Natural killer cell (primary cell): ENCODE measurements around the gene CHAD. TPM values are rescaled to one million over a fixed set of nuclear protein-coding genes. Genes with fewer than 3 reads are reported as not detected.

Experiments used
- ATAC-seq, 3 donors: fragments of 150-1000 bp in 2 of 3; fragments of 200-7000 bp in 1 of 3; cut with Tn5 transposase; 1 replicate in 1 of 3; 2 replicates in 2 of 3; pipeline ENCODE4 v1.10.0; 2021; ENCODE audit warnings: mild to moderate bottlenecking in 2 of 3, moderate library complexity in 2 of 3
- DNase-seq, 2 donors: peaks; one replicate each; pipeline versions ENCODE4 v3.0.0 to v3.0.0-alpha.2; 2013 to 2021; ENCODE audit warnings: mixed read lengths in 1 of 2
- H3K27ac ChIP-seq: one replicate; pipeline ENCODE4 v1.5.1; 2013; ENCODE audit warnings: mild to moderate bottlenecking, low read length
- H3K27me3 ChIP-seq: one replicate; pipeline ENCODE4 v1.6.1; 2013; ENCODE audit warnings: low read length; ENCODE audit not compliant: control insufficient read depth, insufficient read depth
- H3K36me3 ChIP-seq: one replicate; pipeline ENCODE4 v1.6.1; 2013; ENCODE audit warnings: low read length; ENCODE audit not compliant: control insufficient read depth, insufficient read depth
- H3K4me1 ChIP-seq: one replicate; pipeline ENCODE4 v1.6.1; 2013; ENCODE audit warnings: low read length; ENCODE audit not compliant: control insufficient read depth, insufficient read depth
- H3K4me3 ChIP-seq: one replicate; pipeline ENCODE4 v1.5.1; 2013; ENCODE audit warnings: low read length
- H3K9me3 ChIP-seq: one replicate; pipeline ENCODE4 v1.6.1; 2013; ENCODE audit warnings: low read length; ENCODE audit not compliant: control insufficient read depth, insufficient read depth
- H3K27ac Mint-ChIP-seq, 2 donors: one replicate each; pipeline ENCODE4 v1.8.0; 2022; ENCODE audit warnings: mild to moderate bottlenecking in 2 of 2, mixed read lengths in 2 of 2, moderate library complexity in 1 of 2
- H3K27me3 Mint-ChIP-seq, 2 donors: one replicate each; pipeline ENCODE4 v1.8.0; 2022; ENCODE audit warnings: low read depth in 2 of 2, mixed read lengths in 2 of 2
- H3K36me3 Mint-ChIP-seq: one replicate; pipeline ENCODE4 v1.8.0; 2022; ENCODE audit warnings: mixed read lengths
- H3K4me1 Mint-ChIP-seq, 2 donors: one replicate each; pipeline ENCODE4 v1.8.0; 2022; ENCODE audit warnings: mixed read lengths in 2 of 2
- H3K4me3 Mint-ChIP-seq: one replicate; pipeline ENCODE4 v1.8.0; 2022; ENCODE audit warnings: mild to moderate bottlenecking, moderate library complexity, mixed read lengths
- H3K9me3 Mint-ChIP-seq, 2 donors: one replicate each; pipeline ENCODE4 v1.8.0; 2022; ENCODE audit warnings: mixed read lengths in 2 of 2
- CTCF ChIP-seq: fragments of 200-600 bp; IDR thresholded peaks from one replicate; pipeline ENCODE4 v1.8.0; 2022; ENCODE audit warnings: antibody characterized with exemption
- WGBS: methylation state at CpG from one replicate; pipeline ENCODE4 v1.1.7; 2013; ENCODE audit warnings: missing lambda C conversion rate; ENCODE audit not compliant: insufficient coverage; 5-methylcytosine and 5-hydroxymethylcytosine counted together
- intact Hi-C: fragments of 100-400 bp; cut with micrococcal nuclease; formaldehyde crosslinking; loops from one replicate; pipeline ENCODE4 v1.14.2; 2022
- total RNA-seq, 4 donors: library from RNA; stranded (reverse); fragments of 120-200 nt in 1 of 4; gene quantifications; one replicate each; pipeline versions ENCODE4 v1.2.3 to v1.2.4, GENCODE V29; 2013 to 2022

CHAD gene
- total RNA-seq, 3 donors from 2014 or later (not counting 1 experiment from before 2014, with no cell fraction given), result 0.60 TPM; not detected in 2

GRCh38 chr17:50488880-50489279 lies 20.2 kb upstream of the CHAD start:
- Histone ChIP-seq H3K4me1 (no peaks in the 10 kb centered on the region), H3K27ac (no peak overlapping the region), H3K36me3 (peaks cover 16% of the 10 kb centered on the region), H3K4me3 (no peak overlapping the region), H3K27me3 (no peaks in the 10 kb centered on the region), H3K9me3 (no peaks in the 10 kb centered on the region)
- WGBS, result 89% methylated on average over 2 of the region's 2 CpGs
- TF ChIP-seq CTCF, result no peak
- no peaks in the 10 kb centered on the region for H3K9me3 Mint-ChIP-seq
- intact Hi-C loops, result no loop called here
- no peak overlapping the region for H3K4me3 Mint-ChIP-seq
- H3K27me3 Mint-ChIP-seq, result no peaks in the 10 kb centered on the region
- no peak for ATAC-seq
- no peaks in the 10 kb centered on the region for H3K4me1 Mint-ChIP-seq
- no peak overlapping the region for H3K27ac Mint-ChIP-seq
- no peak for DNase-seq
- H3K36me3 Mint-ChIP-seq, result no peaks in the 10 kb centered on the region

- Mint-ChIP-seq H3K4me3 (no peak overlapping the region), H3K27ac (no peak overlapping the region), H3K9me3 (no peaks in the 10 kb centered on the region), H3K36me3 (no peaks in the 10 kb centered on the region), H3K27me3 (no peaks in the 10 kb centered on the region), H3K4me1 (peaks cover 5% of the 10 kb centered on the region in 2 donors)
- Histone ChIP-seq H3K27me3 (no peaks in the 10 kb centered on the region), H3K4me1 (no peaks in the 10 kb centered on the region), H3K27ac (no peak overlapping the region), H3K36me3 (peaks cover 22% of the 10 kb centered on the region), H3K9me3 (no peaks in the 10 kb centered on the region), H3K4me3 (no peak overlapping the region)
- no peak for TF ChIP-seq CTCF
- no peak for DNase-seq
- no peak for ATAC-seq
- 88% methylated on average over 15 of the region's 17 CpGs for WGBS
- intact Hi-C loops, result no loop called here
Measured at GRCh38 chr17:50487213-50488096, 18.8 kb upstream of the CHAD start.

- Mint-ChIP-seq H3K4me1 (peaks cover 15 to 19% of the 10 kb centered on the region in 2 donors), H3K36me3 (no peaks in the 10 kb centered on the region), H3K4me3 (no peak overlapping the region), H3K9me3 (no peaks in the 10 kb centered on the region), H3K27ac (no peak overlapping the region), H3K27me3 (no peaks in the 10 kb centered on the region)
- Histone ChIP-seq H3K27ac (no peak overlapping the region), H3K27me3 (no peaks in the 10 kb centered on the region), H3K9me3 (no peaks in the 10 kb centered on the region), H3K36me3 (peaks cover 28% of the 10 kb centered on the region), H3K4me3 (no peak overlapping the region), H3K4me1 (peaks cover 9% of the 10 kb centered on the region)
- ATAC-seq, result no peak
- no peak for DNase-seq
- intact Hi-C loops, result no loop called here
- TF ChIP-seq CTCF, result no peak
- WGBS, result 97% methylated on average over 11 of the region's 11 CpGs
Measured at GRCh38 chr17:50484386-50485155, 15.9 kb upstream of the CHAD start.
